ENCODE measurements around the gene PAQR6.
A peak's percentile ranks its signal among the peaks of the same experiment; 100 is the strongest.
"Not testable (repeated sequence)": the region's sequence is repeated elsewhere in the genome, so short reads cannot be mapped to it uniquely, and the experiment has no call there.

PAQR6 gene

DNA sequence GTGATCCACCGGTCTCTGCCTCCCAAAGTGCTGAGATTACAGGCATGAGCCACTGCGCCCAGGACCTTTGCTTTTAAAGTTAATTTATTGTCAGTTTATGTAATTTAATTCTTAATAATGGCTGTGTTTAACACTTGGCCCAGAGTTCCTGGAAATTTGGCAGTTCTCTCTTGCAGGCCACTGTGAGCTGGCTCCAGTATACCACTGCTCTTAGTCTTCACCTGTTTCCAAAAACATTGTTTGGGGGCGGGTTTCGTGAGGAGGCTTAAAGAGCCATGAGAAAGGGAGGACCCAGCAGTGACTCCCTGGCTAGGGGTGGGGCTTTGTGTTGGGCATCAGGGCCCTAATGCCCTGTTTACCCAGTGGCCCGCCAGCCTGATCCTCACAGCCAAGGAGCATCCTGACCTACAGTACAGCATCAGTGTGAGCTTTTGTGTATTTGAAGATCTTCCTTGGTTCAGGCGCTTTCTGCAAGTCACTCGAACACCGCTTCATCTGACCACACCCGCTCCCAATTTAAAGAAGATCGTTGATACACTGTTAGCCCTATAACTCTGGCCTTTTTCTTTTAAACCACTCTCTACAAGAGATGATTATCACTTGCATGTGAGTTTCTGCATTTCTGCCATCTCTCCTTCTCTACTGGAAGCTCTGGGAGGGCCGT, 17.9 kb downstream of the PAQR6 start:
- no peak for DNase-seq

- DNase-seq = no peak
These were observed 19.4 kb downstream of the PAQR6 start for GRCh38 chr1:156228501-156228900.

GRCh38 chr1:156226782-156227181, 21.1 kb downstream of the PAQR6 start:
- no peak for DNase-seq

DNA sequence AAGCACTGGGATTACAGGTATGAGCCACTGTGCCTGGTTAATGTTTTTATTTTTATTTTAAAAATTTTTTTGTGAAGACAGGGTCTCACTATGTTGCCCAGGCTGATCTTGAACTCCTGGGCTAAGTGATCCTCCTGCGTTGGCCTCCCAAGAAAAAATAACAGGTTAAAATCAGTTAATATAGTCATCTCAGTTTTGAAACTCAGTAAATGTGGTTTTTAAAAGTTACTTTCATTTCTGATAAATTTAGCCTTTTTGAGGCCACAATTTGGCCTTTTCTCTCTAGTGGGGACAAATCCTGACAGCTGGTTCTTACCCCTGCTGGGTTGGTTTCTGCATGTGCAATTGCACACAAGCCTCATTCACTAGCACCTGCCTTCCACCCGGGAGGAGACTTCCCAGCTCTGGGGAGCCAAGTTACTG, 21.7 kb downstream of the PAQR6 start:
- no peak for DNase-seq

DNA sequence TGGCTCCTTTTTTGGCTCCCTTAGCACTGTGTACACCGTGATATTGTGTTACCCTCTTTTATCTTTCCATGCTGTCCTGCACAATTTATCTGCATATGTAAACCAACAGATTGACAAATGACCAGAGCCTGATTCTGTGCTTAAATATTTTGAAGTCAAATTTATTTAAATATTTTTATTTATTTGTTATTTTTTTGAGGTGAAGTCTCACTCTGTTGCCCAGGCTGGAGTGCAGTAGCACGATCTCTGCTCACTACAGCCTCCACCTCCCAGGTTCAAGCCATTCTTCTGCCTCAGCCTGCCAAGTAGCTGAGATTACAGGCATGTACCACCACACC, 22.2 kb downstream of the PAQR6 start:
- no peak for DNase-seq

- DNase-seq = no peak
These were observed 25.7 kb downstream of the PAQR6 start for GRCh38 chr1:156221986-156222692.

DNA sequence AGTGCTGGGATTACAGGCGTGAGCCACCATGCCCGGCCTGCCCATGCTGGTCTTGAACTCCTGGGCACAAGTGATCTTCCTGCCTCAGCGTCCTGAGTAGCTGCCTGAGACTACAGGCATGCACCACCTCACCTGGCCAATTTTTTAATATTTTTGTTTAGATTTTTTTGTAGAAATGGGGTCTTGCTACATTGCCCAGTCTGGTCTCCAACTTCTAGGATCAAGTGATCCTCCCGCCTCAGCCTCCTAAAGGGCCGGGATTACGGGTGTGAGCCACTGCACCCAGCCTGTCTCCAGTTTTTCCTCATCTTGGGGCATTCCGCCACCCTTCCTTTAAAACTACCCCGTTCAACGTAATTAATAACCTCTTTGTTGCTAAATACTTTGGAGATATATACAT, 27.6 kb downstream of the PAQR6 start:
- DNase-seq = no peak

DNA sequence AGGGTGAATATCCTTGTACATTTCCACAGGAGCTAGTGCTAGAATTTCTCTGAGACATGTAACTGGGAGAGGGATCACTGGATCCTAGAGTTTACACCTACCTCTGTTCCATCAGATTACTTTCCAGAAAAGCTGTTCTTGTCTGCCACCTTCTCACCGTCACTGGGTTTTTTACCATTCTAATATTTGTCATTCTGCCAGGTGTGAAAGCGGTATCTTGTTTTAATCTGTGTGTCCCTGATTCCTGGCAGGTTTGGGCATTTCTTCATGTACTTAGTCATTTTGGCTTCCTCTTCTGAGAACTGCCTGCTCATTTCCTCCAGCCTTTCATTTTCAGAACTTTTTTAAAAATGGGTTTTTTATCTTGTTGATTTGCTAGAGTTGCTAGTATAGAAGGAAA, 30.0 kb downstream of the PAQR6 start:
- peak; percentile 26 for DNase-seq

DNA sequence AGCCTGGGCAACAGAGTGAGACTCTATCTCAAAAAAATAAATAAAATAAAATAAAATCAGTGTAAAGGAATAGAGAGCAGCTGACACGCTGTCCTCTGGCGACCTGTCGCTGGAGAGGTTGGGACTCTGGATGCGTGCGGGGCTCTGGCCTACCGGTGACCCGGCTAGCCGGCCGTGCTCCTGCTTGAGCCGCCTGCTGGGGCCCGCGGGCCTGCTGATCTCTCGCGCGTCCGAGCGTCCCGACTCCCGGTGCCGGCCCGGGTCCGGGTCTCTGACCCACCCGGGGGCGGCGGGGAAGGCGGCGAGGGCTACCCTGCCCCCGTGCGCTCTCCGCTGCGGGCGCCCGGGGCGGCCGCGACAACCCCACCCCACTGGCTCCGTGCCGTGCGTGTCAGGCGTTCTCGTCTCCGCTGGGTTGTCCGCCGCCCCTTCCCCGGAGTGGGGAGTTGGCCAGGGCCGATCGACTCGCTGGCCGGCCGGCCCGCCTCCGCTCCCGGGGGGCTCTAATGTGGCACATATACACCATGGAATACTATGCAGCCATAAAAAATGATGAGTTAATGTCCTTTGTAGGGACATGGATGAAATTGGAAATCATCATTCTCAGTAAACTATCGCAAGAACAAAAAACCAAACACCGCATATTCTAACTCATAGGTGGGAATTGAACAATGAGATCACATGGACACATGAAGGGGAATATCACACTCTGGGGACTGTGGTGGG, 31.3 kb downstream of the PAQR6 start:
- not testable (repeated sequence) for DNase-seq

GRCh38 chr1:156214024-156214748, 33.7 kb downstream of the PAQR6 start:
- DNase-seq = peak; percentile 76

DNA sequence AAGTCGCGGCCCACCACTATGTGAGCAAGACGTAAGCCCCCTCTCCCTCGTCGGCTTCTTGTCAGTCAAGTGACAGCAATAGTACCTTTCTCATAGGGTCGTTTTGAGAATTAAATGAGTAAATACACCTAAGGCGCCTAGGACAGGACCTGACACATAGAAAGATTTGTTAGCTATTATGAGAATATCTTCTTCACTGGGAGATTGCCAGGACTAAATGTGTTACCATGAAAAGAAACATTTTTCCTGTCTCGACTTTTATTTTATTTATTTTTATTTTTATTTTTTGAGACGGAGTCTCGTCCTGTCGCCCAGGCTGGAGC, 34.3 kb downstream of the PAQR6 start:
- DNase-seq = no peak

GRCh38 chr1:156212833-156213643, 34.8 kb downstream of the PAQR6 start, which contains the start of gene PMF1:
TSS of gene PMF1 (plus strand) at chr1:156213007. CDS start at chr1:156213016, 9 bp downstream.
- DNase-seq = peak; percentile 97

DNA sequence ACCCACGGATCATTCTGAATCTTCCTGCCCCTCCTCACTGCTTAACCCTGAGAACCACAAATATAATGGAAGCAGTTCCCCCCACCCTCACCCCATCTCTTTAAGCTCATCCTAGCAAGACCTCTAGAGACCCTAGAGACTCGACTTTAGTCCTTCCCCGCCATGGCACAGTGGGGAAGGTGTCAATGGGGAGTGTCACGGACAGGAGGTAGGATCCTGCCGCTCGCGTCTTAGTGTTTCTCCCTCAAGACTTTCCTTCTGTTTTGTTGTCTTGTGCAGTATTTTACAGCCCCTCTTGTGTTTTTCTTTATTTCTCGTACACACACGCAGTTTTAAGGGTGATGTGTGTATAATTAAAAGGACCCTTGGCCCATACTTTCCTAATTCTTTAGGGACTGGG, 35.7 kb downstream of the PAQR6 start:
- no peak for DNase-seq

DNA sequence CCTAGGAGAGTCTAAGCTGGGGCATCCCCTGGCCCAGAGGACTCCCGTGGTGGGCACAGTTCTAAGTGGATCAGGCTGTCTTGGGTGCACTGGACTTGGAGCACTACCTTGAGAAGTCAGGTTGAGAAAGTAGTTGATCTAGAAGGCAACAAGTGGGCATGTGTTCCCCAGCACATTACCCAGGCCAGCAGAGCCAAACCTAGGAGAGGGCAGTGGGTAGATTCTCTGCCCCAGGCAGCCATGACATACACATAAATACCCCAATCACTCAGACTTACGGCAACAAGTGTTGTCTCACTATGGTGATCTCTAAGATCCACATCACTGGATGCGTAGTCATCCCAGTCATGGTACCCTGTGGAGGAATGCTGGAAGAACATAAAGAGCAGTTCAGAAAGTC, 36.6 kb downstream of the PAQR6 start:
- DNase-seq = no peak

- DNase-seq = no peak
These were observed 43.2 kb downstream of the PAQR6 start for GRCh38 chr1:156204686-156205085.

DNA sequence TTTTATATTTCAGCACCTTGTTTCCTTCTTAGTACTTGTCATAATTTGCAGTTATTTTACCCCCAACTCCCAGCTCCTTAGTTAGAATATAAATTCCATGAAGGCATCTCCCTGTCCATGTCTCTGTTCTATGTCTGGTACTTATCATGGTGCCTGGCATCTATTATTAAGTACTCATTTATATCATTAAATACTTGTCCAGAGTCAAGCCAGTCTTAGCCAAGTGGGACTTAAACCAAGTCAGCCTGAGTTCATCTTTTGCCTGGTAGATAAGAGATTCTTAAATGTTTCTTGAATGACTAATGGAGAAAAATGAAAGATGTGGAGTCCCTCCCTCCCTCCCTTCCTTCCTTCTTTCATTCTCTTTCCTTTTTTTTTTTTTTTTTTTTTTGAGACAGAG, 44.5 kb downstream of the PAQR6 start:
- peak; percentile 60 for DNase-seq

DNA sequence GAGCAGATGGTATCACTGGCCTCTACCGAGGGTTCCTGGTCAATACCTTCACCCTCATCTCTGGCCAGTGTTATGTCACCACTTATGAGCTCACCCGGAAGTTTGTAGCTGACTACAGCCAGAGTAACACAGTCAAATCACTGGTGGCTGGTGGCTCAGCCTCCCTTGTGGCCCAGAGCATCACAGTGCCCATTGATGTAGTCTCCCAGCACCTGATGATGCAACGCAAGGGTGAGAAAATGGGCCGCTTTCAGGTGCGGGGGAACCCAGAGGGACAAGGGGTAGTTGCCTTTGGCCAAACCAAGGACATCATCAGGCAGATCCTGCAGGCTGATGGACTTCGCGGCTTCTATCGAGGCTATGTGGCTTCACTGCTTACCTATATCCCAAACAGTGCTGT, 47.8 kb downstream of the PAQR6 start:
- DNase-seq = no peak

DNA sequence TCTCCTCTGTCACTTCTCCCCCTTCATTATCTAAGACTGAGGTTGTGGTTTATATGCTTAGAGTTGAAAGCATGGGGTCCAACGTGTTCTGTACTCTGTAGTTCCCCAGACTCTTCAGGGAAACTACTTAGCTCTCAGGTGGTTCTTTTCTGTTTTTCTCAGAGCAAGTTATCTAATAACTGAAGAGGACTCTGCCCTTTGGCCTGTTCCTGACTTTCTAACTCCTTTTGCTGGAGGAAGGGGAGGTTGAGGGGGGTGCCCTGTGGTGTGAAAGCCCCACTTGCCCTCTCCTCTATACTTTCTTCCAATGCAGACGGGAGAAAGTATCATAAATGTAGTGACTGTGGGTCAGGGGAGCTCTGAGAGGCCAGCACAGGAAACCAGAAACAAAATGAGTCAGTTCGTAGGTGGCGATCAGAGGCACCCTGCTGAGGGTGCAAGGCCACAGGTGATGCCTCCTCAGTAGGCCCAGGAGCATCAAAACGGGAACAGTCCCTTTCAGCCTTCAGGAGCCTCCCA, 49.0 kb downstream of the PAQR6 start:
- no peak for DNase-seq

DNA sequence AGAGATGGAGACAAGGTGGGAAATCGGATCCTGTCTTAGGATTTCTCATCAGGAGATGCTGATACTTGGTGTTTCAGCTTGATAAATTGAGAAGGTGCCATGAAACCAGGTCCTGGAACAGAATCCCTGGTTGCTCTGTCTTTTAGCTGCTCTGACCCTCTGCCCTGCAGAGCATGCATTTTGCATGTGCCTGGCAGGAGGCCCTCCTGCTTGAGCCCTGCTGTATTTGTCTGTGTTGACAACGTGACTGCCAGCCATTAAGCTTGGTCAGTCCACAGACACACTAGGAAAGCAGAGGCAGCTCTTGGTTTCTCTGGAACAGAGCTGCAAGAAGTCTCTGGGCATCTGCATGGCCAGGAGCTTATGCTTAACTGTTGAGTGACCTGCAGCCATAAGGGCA, 51.4 kb downstream of the PAQR6 start:
- DNase-seq = no peak

- no peak for DNase-seq
These were observed 52.0 kb downstream of the PAQR6 start for GRCh38 chr1:156195853-156196252.

DNA sequence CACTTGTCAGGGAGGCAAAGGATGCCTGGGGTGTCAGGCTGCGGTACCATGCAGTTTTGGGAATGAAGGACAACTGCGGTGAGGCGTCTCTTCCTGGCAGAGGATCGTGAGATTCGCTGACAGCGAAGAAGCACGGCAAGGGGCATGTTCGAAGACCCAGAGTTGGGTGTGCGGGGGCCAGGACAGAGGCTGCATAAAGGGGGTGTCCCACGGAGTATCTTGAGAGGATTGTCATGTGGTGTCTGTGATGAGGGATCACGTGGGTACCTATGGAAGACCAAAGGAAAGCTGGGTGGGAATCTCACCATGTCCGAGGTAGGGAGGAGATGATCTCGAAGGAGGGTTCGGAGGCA, 53.6 kb downstream of the PAQR6 start:
- DNase-seq = no peak

GRCh38 chr1:156193488-156194299, 54.2 kb downstream of the PAQR6 start, which contains the start of gene SLC25A44:
TSS of gene SLC25A44 (plus strand) at chr1:156194104. CDS start at chr1:156199848, 5,744 bp downstream.
- DNase-seq = peak; percentile 99

All from fibroblast of skin of right biceps (primary cell).